Right cardiac atrium (tissue), 5 donors: ENCODE measurements around the gene RHCE. TPM values are rescaled to one million over a fixed set of nuclear protein-coding genes. Genes with fewer than 3 reads are reported as not detected.
"Not testable (repeated sequence)": the region's sequence is repeated elsewhere in the genome, so short reads cannot be mapped to it uniquely, and the experiment has no call there.

Source experiments
- ATAC-seq, 2 donors: fragments of 200-7000 bp; cut with Tn5 transposase; one replicate each; pipeline versions ENCODE4 v1.8.0 to v1.9.1; 2020; ENCODE audit warnings: moderate library complexity in 2 of 2, mild to moderate bottlenecking in 1 of 2
- DNase-seq, 3 donors: peaks; one replicate each; pipeline ENCODE4 v3.0.0-alpha.2; 2020
- H3K27ac ChIP-seq: one replicate; pipeline ENCODE4 v1.5.1; 2013; ENCODE audit warnings: mild to moderate bottlenecking, low read length, control low read depth, moderate library complexity
- H3K27me3 ChIP-seq: one replicate; pipeline ENCODE4 v1.6.1; 2013; ENCODE audit not compliant: control insufficient read depth, insufficient read depth
- H3K4me1 ChIP-seq: one replicate; pipeline ENCODE4 v1.6.1; 2013; ENCODE audit warnings: low read length; ENCODE audit not compliant: control insufficient read depth, insufficient read depth
- H3K4me3 ChIP-seq: one replicate; pipeline ENCODE4 v1.5.1; 2013; ENCODE audit warnings: low read length, control low read depth
- H3K9me3 ChIP-seq: one replicate; pipeline ENCODE4 v1.6.1; 2013; ENCODE audit warnings: low read length; ENCODE audit not compliant: control insufficient read depth
- WGBS: extraction: QIAGEN DNeasy Blood & Tissue Kit; methylation state at CpG from one replicate; pipeline ENCODE4 v1.1.7; 2013; 5-methylcytosine and 5-hydroxymethylcytosine counted together
- intact Hi-C, 4 donors: fragments of 100-400 bp; cut with DNase I; formaldehyde crosslinking; loops; one replicate each; pipeline versions ENCODE4 v1.11.0 to v1.14.0; 2022 to 2023
- polyA plus RNA-seq: library from polyadenylated mRNA; stranded (reverse); fragments of 200-250 nt; gene quantifications from one replicate; pipeline ENCODE4 v1.2.3, GENCODE V29; 2013
- total RNA-seq, 4 donors: library from RNA; stranded (reverse); fragmentation: NEBNext Ultra II Directional; extraction: Animal tissue kit (Norgen Biotek cat#: 25700); gene quantifications; one replicate each; pipeline ENCODE4 v1.2.1, GENCODE V29; 2021
- donor health status: healthy with polysubstance abuse.
- donor health status: DM: no; HTN: yes; CAD: no.
- donor health status: DM: no; HTN: no; CAD: no.
- donor health status: DM: no; HTN: yes; CAD: no; lungs with severe emphysema.
- donor health status: DM: yes; HTN: yes; CAD: no.

The RHCE gene
- total and polyA plus RNA-seq, 5 donors, result 0.43 to 0.70 (median 0.56) TPM

- Histone ChIP-seq H3K4me3 (peak overlapping the region; percentile 99), H3K4me1 (peaks cover 3% of the 10 kb centered on the region), H3K27me3 (no peaks in the 10 kb centered on the region), H3K9me3 (no peaks in the 10 kb centered on the region), H3K27ac (no peak overlapping the region)
- no peak for ATAC-seq
- intact Hi-C loops, result loop anchor here in 1 of 4 donors (10.0 kb wide), 1 partner anchor 52 kb away; no protein-coding TSS in a partner anchor
- no peak for DNase-seq
- WGBS, result 69% methylated on average over 6 of the region's 6 CpGs
Measured at GRCh38 chr1:25432749-25433388, 12.2 kb upstream of the RHCE start.

- Histone ChIP-seq H3K4me3 (peak overlapping the region; percentile 99), H3K27ac (no peak overlapping the region), H3K9me3 (no peaks in the 10 kb centered on the region), H3K4me1 (peaks cover 3% of the 10 kb centered on the region), H3K27me3 (no peaks in the 10 kb centered on the region)
- intact Hi-C loops, result loop anchor here in 1 of 4 donors (10.0 kb wide), 1 partner anchor 53 kb away; no protein-coding TSS in a partner anchor
- no peak for DNase-seq
- 13% methylated on average over 6 of the region's 6 CpGs for WGBS
- no peak for ATAC-seq
Measured at GRCh38 chr1:25431955-25432719, 11.5 kb upstream of the RHCE start.

- peak overlapping the region; percentile 99 for H3K27ac ChIP-seq
- no peaks in the 10 kb centered on the region for H3K9me3 ChIP-seq
- H3K4me1 ChIP-seq, result peaks cover 3% of the 10 kb centered on the region
- H3K4me3 ChIP-seq, result peak overlapping the region; percentile 99
- no peaks in the 10 kb centered on the region for H3K27me3 ChIP-seq
- ATAC-seq (peak; percentile 3 to 52), DNase-seq (peak in 2 of 3 donors; percentile 37 to 74)
- intact Hi-C loops, result loop anchor here in 1 of 4 donors (10.0 kb wide), 1 partner anchor 54 kb away; no protein-coding TSS in a partner anchor
- under 1% methylated on average over 88 of the region's 89 CpGs for WGBS
Measured at GRCh38 chr1:25430967-25431881, 10.6 kb upstream of the RHCE start.

- ATAC-seq, result peak; percentile 97 to 98
- H3K4me3 ChIP-seq, result peak within 1 kb of the TSS; percentile 99
- H3K27me3 ChIP-seq, result no peaks in the 10 kb centered on the region
- H3K4me1 ChIP-seq, result peaks cover 3% of the 10 kb centered on the region
- WGBS, result under 1% methylated on average over 87 of the region's 87 CpGs
- no peaks in the 10 kb centered on the region for H3K9me3 ChIP-seq
- H3K27ac ChIP-seq, result peak within 1 kb of the TSS; percentile 99
- peak; percentile 95 to 98 (median 98) for DNase-seq
- intact Hi-C loops, result loop anchor here in 1 of 4 donors (10.0 kb wide), 1 partner anchor 54 kb away; no protein-coding TSS in a partner anchor
Measured at GRCh38 chr1:25430073-25430966, 9.7 kb upstream of the RHCE start, which contains the start of gene MACO1. MACO1 (plus strand) TSS chr1:25430897; CDS start chr1:25431099, 202 bp downstream.

GRCh38 chr1:25428475-25429166, 8.0 kb upstream of the RHCE start:
- no peaks in the 10 kb centered on the region for H3K27me3 ChIP-seq
- intact Hi-C loops, result loop anchor here in 2 of 4 donors (10.0 kb wide), 2 partner anchors 86 to 96 kb away; no protein-coding TSS in a partner anchor

GRCh38 chr1:25427696-25428095, 7.1 kb upstream of the RHCE start:
- Histone ChIP-seq H3K4me1 (no peaks in the 10 kb centered on the region), H3K9me3 (no peaks in the 10 kb centered on the region), H3K4me3 (no peak overlapping the region), H3K27ac (no peak overlapping the region), H3K27me3 (no peaks in the 10 kb centered on the region)
- 97% methylated on average over 1 of the region's 1 CpG for WGBS
- no peak for DNase-seq
- intact Hi-C loops, result loop anchor here in 2 of 4 donors (10.0 kb wide), 2 partner anchors 87 to 97 kb away; no protein-coding TSS in a partner anchor
- ATAC-seq, result no peak

More at GRCh38 chr1:25428475-25429166, 8.0 kb upstream of the RHCE start:
- 92% methylated on average over 7 of the region's 7 CpGs for WGBS
- H3K4me3 ChIP-seq, result no peak overlapping the region
- ATAC-seq (no peak), DNase-seq (no peak)
- H3K27ac ChIP-seq, result no peak overlapping the region
- H3K9me3 ChIP-seq, result no peaks in the 10 kb centered on the region
- peaks cover 3% of the 10 kb centered on the region for H3K4me1 ChIP-seq

GRCh38 chr1:25425098-25426085, 4.8 kb upstream of the RHCE start:
- Histone ChIP-seq H3K27me3 (no peaks in the 10 kb centered on the region), H3K9me3 (no peaks in the 10 kb centered on the region), H3K4me3 (no peak overlapping the region), H3K4me1 (no peaks in the 10 kb centered on the region), H3K27ac (no peak overlapping the region)
- DNase-seq (no peak), ATAC-seq (no peak)
- WGBS, result 87% methylated on average over 16 of the region's 16 CpGs
- intact Hi-C loops, result loop anchor here in 2 of 4 donors (10.0 kb wide), 2 partner anchors 89 to 99 kb away; no protein-coding TSS in a partner anchor

GRCh38 chr1:25423206-25423605, 2.6 kb upstream of the RHCE start:
- H3K27ac ChIP-seq, DNase-seq, H3K4me1 ChIP-seq, H3K27me3 ChIP-seq, H3K4me3 ChIP-seq, ATAC-seq, H3K9me3 ChIP-seq: not testable (repeated sequence)
- intact Hi-C loops, result loop anchor here in 2 of 4 donors (10.0 kb wide), 2 partner anchors 92 to 102 kb away; no protein-coding TSS in a partner anchor
- WGBS, result 80% methylated on average over 6 of the region's 6 CpGs
